ENCODE measurements around the gene FKRP.
"Not testable (repeated sequence)": the region's sequence is repeated elsewhere in the genome, so short reads cannot be mapped to it uniquely, and the experiment has no call there.

FKRP gene

DNA sequence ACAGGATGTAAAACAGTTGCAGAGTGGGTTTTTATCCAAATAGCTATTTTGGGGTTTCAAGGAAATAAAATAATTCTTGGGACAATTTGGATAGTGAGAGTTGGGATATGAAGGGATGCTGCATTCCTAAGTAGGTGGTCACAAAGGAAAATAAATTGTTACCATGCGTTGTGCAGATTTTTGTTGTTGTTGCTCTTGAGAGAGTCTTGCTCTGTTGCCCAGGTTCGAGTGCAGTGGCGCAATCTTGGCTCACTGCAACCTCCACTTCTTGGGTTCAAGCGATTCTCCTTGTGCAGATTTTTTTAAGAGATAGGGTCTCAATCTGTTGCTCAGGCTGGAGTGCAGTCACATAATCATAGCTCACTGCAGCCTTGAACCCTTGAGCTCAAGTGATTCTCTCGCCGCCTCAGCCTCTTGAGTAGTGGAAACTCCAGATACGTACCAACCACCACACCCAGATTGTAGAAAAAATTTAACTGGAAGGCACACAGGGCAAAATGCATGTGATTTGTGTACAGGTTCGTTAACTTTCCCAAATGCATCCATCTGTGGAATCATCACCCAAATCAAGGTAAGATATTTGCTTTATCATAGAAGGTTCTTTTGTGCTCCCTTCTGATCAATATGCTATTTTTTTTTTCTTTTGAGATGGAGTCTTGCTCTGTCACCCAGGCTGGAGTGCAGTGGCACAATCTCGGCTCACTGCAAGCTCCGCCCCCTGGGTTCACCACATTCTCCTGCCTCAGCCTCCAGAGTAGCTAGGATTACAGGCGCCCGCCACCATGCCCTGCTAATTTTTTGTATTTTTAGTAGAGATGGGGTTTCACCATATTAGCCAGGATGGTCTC is 26.5 kb downstream of the FKRP start:
- no peak; the same call in 2 of the 3 replicates for ATAC-seq
- TF ChIP-seq ZC3H10 (CRISPR knock-in tag; IDR thresholded peaks at IDR 0.05) (no peak), ZNF8 (CRISPR knock-in tag; IDR thresholded peaks at IDR 0.05) (no peak), ZNF565 (CRISPR knock-in tag; conservative IDR thresholded peaks at IDR 0.05; ENCODE audit: low read depth) (no peak), ZFP3 (CRISPR knock-in tag; IDR thresholded peaks at IDR 0.05) (no peak), ARNTL (CRISPR knock-in tag; IDR thresholded peaks at IDR 0.05; ENCODE audit: borderline replicate concordance, low read depth) (no peak), CSDC2 (CRISPR knock-in tag; IDR thresholded peaks at IDR 0.05) (no peak), BACH2 (CRISPR knock-in tag; IDR thresholded peaks at IDR 0.05; ENCODE audit: borderline replicate concordance) (no peak)
- TF ChIP-seq, protein P1, sequence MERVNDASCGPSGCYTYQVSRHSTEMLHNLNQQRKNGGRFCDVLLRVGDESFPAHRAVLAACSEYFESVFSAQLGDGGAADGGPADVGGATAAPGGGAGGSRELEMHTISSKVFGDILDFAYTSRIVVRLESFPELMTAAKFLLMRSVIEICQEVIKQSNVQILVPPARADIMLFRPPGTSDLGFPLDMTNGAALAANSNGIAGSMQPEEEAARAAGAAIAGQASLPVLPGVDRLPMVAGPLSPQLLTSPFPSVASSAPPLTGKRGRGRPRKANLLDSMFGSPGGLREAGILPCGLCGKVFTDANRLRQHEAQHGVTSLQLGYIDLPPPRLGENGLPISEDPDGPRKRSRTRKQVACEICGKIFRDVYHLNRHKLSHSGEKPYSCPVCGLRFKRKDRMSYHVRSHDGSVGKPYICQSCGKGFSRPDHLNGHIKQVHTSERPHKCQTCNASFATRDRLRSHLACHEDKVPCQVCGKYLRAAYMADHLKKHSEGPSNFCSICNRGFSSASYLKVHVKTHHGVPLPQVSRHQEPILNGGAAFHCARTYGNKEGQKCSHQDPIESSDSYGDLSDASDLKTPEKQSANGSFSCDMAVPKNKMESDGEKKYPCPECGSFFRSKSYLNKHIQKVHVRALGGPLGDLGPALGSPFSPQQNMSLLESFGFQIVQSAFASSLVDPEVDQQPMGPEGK (CRISPR knock-in tag; IDR thresholded peaks at IDR 0.05; ENCODE audit: borderline replicate concordance): no peak

DNA sequence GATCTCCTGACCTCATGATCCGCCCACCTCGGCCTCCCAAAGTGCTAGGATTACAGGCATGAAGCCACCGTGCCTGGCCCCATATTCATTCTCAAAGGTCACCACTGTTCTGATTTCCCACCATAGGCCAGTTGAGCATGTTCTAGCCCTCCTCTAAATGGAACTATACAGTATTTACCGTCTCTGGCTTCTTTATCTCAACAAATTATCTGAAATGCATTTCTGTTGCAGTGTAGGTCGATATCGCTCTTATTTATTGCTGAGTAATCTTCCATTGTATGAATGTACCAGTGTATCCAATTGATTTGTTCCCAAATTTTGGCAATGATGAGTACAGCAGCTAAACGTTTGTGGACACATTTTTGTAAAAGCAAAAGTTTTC is 27.2 kb downstream of the FKRP start:
- no peak for ATAC-seq
- no peak for TF ChIP-seq ZFP3 (CRISPR knock-in tag; IDR thresholded peaks at IDR 0.05)
- TF ChIP-seq, protein P2, sequence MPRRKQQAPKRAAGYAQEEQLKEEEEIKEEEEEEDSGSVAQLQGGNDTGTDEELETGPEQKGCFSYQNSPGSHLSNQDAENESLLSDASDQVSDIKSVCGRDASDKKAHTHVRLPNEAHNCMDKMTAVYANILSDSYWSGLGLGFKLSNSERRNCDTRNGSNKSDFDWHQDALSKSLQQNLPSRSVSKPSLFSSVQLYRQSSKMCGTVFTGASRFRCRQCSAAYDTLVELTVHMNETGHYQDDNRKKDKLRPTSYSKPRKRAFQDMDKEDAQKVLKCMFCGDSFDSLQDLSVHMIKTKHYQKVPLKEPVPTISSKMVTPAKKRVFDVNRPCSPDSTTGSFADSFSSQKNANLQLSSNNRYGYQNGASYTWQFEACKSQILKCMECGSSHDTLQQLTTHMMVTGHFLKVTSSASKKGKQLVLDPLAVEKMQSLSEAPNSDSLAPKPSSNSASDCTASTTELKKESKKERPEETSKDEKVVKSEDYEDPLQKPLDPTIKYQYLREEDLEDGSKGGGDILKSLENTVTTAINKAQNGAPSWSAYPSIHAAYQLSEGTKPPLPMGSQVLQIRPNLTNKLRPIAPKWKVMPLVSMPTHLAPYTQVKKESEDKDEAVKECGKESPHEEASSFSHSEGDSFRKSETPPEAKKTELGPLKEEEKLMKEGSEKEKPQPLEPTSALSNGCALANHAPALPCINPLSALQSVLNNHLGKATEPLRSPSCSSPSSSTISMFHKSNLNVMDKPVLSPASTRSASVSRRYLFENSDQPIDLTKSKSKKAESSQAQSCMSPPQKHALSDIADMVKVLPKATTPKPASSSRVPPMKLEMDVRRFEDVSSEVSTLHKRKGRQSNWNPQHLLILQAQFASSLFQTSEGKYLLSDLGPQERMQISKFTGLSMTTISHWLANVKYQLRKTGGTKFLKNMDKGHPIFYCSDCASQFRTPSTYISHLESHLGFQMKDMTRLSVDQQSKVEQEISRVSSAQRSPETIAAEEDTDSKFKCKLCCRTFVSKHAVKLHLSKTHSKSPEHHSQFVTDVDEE (CRISPR knock-in tag; IDR thresholded peaks at IDR 0.05): no peak
- TF ChIP-seq, protein P3, sequence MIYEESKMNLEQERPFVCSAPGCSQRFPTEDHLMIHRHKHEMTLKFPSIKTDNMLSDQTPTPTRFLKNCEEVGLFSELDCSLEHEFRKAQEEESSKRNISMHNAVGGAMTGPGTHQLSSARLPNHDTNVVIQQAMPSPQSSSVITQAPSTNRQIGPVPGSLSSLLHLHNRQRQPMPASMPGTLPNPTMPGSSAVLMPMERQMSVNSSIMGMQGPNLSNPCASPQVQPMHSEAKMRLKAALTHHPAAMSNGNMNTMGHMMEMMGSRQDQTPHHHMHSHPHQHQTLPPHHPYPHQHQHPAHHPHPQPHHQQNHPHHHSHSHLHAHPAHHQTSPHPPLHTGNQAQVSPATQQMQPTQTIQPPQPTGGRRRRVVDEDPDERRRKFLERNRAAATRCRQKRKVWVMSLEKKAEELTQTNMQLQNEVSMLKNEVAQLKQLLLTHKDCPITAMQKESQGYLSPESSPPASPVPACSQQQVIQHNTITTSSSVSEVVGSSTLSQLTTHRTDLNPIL (CRISPR knock-in tag; IDR thresholded peaks at IDR 0.05; ENCODE audit: low read depth): no peak
- TF ChIP-seq ZNF70 (CRISPR knock-in tag; IDR thresholded peaks at IDR 0.05): no peak
- TF ChIP-seq GLIS3 (CRISPR knock-in tag; IDR thresholded peaks at IDR 0.05): no peak

DNA sequence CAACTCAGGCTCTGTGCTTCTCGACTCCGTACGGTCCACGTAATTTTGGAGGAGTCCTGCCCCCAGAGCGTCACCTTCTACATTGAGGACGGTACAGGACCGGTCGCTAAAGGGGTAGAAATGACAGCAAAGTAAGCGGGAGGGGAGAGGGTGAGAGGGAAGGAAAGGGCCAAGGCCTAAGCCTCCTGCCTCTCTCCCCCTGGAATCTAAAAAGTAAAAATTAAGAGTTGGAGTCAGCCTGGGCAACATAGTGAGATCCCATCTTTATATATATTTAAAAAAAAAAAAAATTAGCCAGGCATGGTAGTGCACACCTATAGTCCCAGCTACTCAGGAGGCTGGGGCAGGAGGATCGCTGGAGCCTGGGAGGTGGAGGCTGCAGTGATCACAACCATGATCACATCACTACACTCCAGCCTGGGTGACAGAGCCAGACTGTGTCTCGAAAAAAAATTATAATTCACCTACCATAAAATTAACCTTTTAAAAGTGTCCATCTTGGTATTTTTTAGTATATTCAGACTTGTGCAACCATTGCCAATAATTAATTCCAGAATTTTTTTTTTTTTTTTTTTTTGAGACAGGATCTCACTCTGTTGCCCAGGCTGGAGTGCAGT is 29.9 kb downstream of the FKRP start:
- no peak for ATAC-seq
- TF ChIP-seq ZC3H10 (CRISPR knock-in tag; IDR thresholded peaks at IDR 0.05) (no peak), TCF4 (CRISPR knock-in tag; IDR thresholded peaks at IDR 0.05; ENCODE audit: borderline replicate concordance) (no peak), SNAI2 (CRISPR knock-in tag; IDR thresholded peaks at IDR 0.05) (no peak), ZNF8 (CRISPR knock-in tag; IDR thresholded peaks at IDR 0.05) (no peak)
- TF ChIP-seq, protein P2 (CRISPR knock-in tag; IDR thresholded peaks at IDR 0.05): no peak

DNA sequence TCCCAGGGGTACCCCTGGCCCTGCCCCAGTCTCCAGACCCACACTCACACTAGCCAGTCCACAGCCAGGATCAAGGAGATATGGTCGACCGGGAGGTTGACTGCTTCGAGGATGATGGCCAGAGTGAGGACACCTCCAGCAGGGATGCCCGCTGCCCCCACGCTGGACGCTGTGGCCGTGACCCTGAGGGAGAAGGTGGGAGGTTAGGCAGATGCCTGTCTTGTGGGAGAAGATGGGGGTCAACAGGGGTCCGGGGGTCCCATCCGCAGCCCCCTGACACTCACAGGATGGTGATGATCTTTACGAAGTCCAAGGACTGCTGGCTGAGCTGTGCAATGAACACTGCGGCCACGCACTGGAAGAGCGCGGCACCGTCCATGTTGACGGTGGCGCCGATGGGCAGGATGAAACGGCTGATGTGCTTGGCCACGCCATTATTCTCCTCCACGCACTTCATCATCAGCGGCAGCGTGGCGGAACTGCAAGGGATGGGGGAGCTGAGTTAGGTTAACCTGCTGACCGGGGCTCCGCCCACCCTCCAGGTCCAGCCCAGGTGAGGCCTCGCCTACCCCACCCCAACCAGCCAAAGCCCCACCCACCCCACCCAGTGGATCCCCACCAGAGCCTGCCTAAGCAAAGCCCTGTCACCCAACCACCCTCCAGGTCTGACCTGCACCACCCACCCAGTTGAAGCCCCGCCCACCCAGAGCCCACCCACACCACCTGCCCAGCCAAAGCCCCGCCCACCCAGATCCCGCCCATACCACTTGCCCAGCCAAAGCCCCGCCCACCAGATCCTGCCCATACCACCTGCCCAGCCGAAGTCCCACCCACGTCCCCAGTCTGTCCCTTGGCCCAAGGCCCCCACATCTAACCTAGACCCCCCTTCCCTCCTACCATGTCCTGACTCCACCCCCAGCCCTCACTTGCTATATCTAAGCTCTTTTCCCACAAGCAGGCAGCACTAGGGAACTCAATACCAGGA is 31.4 kb downstream of the FKRP start:
- no peak; the same call in 2 of the 3 replicates for ATAC-seq
- TF ChIP-seq BACH2 (CRISPR knock-in tag; IDR thresholded peaks at IDR 0.05; ENCODE audit: borderline replicate concordance): no peak
- no peak for TF ChIP-seq SNAI2 (CRISPR knock-in tag; IDR thresholded peaks at IDR 0.05)
- no peak for TF ChIP-seq TCF4 (CRISPR knock-in tag; IDR thresholded peaks at IDR 0.05; ENCODE audit: borderline replicate concordance)
- TF ChIP-seq, protein P3 (CRISPR knock-in tag; IDR thresholded peaks at IDR 0.05; ENCODE audit: low read depth): no peak
- TF ChIP-seq, protein P1 (CRISPR knock-in tag; IDR thresholded peaks at IDR 0.05; ENCODE audit: borderline replicate concordance): no peak
- TF ChIP-seq TOX (CRISPR knock-in tag; IDR thresholded peaks at IDR 0.05; ENCODE audit: borderline replicate concordance): no peak
- no peak for TF ChIP-seq PPARA (CRISPR knock-in tag; IDR thresholded peaks at IDR 0.05; ENCODE audit: borderline replicate concordance)
- TF ChIP-seq ZFP3 (CRISPR knock-in tag; IDR thresholded peaks at IDR 0.05): no peak
- no peak for TF ChIP-seq ZNF8 (CRISPR knock-in tag; IDR thresholded peaks at IDR 0.05)

DNA sequence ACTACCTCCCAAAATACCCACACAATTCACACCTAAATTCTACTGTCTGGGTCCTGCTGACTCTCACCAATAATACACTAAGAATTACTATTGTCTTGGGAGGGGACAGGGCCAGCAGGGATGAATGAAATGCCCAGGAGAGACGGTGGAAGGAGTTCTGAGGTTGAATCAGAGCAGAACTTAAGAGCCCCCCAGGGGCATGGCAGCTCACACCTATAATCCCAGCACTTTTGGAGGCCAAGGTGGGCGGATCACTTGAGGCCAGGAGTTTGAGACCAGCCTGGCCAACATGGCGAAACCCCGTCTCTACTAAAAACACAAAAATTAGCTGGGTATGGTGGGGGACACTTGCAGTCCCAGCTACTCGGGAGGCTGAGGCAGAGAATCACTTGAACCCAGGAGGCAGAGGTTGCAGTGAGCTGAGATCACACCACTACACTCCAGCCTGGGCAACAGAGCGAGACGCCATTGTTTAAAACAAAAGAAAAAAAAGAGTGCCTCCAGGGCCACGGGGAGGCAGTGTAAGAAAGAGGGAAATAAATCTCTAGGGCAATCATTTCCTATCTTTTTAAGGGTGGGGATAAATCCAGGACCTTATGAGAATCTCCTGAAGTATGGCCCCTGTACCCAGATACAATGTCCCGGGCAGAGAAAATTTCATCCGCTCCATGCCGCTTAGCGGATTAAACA is 32.2 kb downstream of the FKRP start:
- not testable (repeated sequence) for ATAC-seq
